Stimulated activated CD4-positive, alpha-beta T cell treated with anti-CD3 and anti-CD28 coated beads, Interleukin-15, amount 100 ng/mL, for 1 hour (primary cell): Measurements from ENCODE around the gene ZNF648.
"Not testable (repeated sequence)": the region's sequence is repeated elsewhere in the genome, so short reads cannot be mapped to it uniquely, and the experiment has no call there.

Source experiments
- DNase-seq, 2 donors: peaks; one replicate each; pipeline ENCODE4 v3.0.0-alpha.2; 2020; ENCODE audit warnings: low read depth in 1 of 2, low spot score in 1 of 2

Gene ZNF648

GRCh38 chr1:182032251-182032650, 29.3 kb downstream of the ZNF648 start:
- DNase-seq = no peak

DNA sequence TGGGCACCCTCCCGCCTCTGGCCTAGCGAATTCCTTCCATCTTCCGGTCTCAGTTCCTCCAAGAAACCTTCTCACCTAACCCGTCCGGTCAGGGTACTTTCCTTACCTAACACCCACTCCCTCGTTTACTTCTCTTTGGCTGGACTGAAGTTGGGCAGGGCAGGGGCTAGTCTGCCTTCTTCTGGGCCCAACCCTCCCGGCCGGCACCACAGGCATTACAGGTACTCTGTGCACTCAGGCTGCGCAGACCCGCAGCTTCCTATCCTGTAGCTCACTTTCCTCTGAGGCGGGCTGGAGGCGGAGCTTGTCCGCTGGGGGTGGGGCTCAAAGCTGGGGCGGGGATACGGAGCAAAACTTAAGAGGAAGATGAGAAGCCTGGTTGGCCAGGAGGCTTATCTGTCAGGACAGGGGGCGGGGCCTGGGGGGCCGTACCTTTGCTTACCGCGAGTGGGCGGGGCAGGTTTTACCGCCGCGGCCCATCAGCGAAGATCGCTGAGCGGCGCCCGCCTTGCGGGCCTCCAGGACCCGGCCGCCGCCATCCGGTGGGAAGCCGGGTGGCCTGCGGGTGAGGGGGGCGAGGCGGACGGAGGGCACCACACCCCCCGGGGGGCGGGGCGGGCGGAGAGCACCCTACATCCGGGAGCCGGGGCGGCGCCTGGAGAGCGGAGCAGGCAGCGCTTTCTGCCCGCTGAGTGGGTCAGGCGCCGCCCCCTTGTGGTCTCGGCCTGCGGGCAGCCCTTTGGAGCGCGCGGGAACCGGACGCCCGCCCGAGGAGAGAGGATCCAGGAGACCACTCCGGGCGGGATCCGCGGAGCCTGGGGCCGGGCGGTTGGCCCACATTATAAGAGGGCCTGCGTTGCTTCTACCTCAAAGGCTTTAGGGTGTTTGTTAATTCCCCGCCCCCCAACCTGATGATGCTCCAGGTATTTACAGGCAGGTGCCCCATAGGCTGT, 31.9 kb downstream of the ZNF648 start:
- peak; percentile 96 to 98 for DNase-seq

DNA sequence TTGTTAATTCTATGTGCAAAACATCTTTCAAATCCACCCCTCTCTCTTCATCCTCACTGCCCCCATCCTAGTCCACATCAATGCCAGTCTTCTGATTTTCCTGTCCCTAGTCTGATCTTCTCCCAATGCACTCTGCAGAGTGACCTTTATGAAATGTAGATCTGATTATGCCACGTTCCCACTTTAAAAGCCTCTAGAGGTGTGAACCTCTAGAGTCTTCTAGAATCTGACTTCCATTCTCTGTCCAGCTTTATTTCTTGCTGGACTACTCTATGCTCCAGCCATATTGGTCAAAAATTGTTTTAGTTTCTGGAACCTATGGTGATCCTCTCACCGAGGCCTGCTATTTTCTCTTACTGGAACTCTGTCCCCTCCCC, 32.5 kb downstream of the ZNF648 start:
- DNase-seq = no peak

DNA sequence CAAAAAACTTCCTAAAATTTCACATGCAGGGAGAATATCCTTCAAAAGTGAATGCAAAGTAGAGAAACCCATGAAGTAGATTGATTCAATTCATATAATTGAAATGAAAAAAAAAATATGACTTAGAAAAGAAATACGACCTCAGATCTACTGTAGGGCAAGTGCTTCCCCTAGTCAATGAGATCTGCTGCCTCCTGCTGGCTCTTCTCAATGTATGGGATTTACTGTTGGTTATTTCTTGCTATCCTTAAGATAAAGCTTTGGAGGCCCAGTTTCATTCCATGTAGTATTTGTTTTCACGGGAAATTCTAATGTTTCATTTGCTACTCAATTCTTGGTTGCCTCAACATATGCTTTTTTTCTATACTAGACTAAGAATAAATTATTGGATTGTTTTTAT, 46.2 kb downstream of the ZNF648 start:
- DNase-seq = no peak

GRCh38 chr1:182010800-182011370, 50.6 kb downstream of the ZNF648 start:
- not testable (repeated sequence) for DNase-seq

- DNase-seq = not testable (repeated sequence)
These were observed 56.1 kb downstream of the ZNF648 start for GRCh38 chr1:182005398-182005797.

DNA sequence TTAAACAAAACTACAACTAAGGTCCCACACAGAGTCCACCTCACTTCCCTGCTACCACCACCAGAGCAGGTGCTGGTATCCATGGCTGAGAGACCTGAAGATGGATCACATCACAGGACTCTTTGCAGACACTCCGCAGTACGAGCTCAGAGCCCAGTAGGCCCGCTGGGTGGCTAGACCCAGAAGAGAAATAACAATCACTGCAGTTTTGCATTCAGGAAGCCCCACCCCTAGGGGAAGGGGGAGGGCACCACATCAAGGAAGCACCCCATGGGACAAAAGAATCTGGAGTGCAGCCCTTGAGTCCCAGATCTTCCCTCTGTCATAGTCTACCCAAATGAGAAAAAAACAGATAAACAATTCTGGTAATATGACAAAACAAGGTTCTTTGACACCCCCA, 56.9 kb downstream of the ZNF648 start:
- DNase-seq = no peak
